NT2/D1 (cell line): Measurements from ENCODE around the gene PHF11.

Experiments
- SUZ12 ChIP-seq: IDR thresholded peaks from 2 replicates; pipeline ENCODE4 v1.6.1; 2011; ENCODE audit not compliant: insufficient read length, insufficient read depth; ENCODE audit errors: extremely low read depth
- YY1 ChIP-seq: IDR thresholded peaks from 2 replicates; pipeline ENCODE4 v1.6.1; 2011; ENCODE audit not compliant: insufficient read length, insufficient read depth
- ZNF274 ChIP-seq: IDR thresholded peaks from 2 replicates; pipeline ENCODE4 v1.6.1; 2011; ENCODE audit warnings: mild to moderate bottlenecking, low read depth, low read length

GRCh38 chr13:49566461-49566860 is 70.7 kb downstream of the PHF11 start:
- TF ChIP-seq YY1 (no peak), SUZ12 (no peak), ZNF274 (no peak)
